ENCODE results near the gene POP5.
A peak's percentile ranks its signal among the peaks of the same experiment; 100 is the strongest.
"Not testable (repeated sequence)": the region's sequence is repeated elsewhere in the genome, so short reads cannot be mapped to it uniquely, and the experiment has no call there.

Gene POP5

GRCh38 chr12:120536064-120536791, 45.0 kb downstream of the POP5 start:
- no peak for ATAC-seq

- peak; percentile 63 to 66 for ATAC-seq
Measured at GRCh38 chr12:120534703-120535655, 46.2 kb downstream of the POP5 start.

- peak; percentile 74 to 77 for ATAC-seq
Measured at GRCh38 chr12:120534203-120534702, 46.9 kb downstream of the POP5 start, which contains the start of gene RNF10. TSS of gene RNF10 (plus strand) at chr12:120534356. CDS start at chr12:120534812, 456 bp downstream.

DNA sequence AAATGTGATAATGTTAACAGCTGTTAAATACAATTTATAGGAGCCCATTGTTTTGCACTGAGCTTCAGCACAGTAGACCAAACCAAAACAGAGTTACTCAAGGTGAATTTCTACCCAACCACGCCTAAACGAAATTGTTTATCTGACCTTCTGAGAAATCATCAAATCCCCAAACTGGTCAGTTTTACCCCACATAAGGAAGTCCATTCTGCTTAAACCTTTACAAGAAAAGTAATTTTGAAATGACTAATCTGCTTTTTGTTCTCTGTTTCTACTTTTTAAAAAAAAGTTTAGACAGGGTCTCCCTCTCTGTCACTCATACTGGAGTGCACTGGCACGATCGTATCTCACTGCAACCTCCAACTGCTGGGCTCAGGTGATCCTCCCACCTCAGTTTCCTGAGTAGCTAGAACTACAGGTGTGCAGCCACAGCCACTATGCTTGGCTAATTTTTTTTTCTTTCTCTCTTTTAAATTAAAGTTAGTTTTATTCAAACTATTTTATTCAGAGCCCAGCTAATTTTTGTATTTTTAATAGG, 48.4 kb downstream of the POP5 start:
- no peak for ATAC-seq

DNA sequence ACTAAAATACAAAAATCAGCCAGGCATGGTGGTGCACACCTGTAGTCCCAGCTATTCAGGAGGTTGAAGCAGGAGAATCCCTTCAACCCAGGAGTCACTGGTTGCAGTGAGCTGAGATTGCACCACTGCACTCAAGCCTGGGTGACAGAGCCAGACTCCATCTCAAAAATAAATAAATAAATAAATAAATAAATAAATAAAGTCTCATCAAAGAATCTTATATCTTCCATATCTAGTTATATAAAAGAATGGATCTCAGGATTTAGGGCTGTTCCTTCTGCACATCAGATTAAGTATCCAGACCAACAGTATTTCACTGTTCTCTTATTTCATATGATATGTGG, 50.8 kb downstream of the POP5 start:
- not testable (repeated sequence) for ATAC-seq

- ATAC-seq: no peak
Measured at GRCh38 chr12:120529641-120530417, 51.4 kb downstream of the POP5 start.

GRCh38 chr12:120528861-120529525, 52.2 kb downstream of the POP5 start, which contains the start of gene COQ5:
TSS of gene COQ5 (minus strand) at chr12:120529158. CDS start at chr12:120529141, 17 bp downstream.
- ATAC-seq: peak; percentile 93 to 98
